Activated B cell treated with CpG ODN at 0.5 μM for 24 hours (primary cell): ENCODE results near the gene SLIT2. TPM values are rescaled to one million over a fixed set of nuclear protein-coding genes. Genes with fewer than 3 reads are reported as not detected.

Source experiments
- ATAC-seq: fragments of 200-7000 bp; cut with Tn5 transposase; one replicate; pipeline ENCODE4 v1.10.0; 2021; ENCODE audit warnings: low read depth, mild to moderate bottlenecking, moderate library complexity
- CTCF ChIA-PET: fragments of 350-600 bp; sonication (Branson Sonifier 250); formaldehyde crosslinking; loops from one replicate; lab custom pipeline; 2021; ENCODE audit warnings: antibody characterized with exemption; lab: Charles Lee
- POLR2A ChIA-PET: fragments of 350-600 bp; sonication (Branson Sonifier 250); formaldehyde crosslinking; loops from one replicate; lab custom pipeline; 2021; ENCODE audit warnings: antibody characterized with exemption; lab: Charles Lee
- DNase-seq: peaks from one replicate; pipeline ENCODE4 v3.0.0; 2022
- H3K27ac Mint-ChIP-seq: one replicate; pipeline ENCODE4 v1.8.0; 2020; ENCODE audit warnings: mixed read lengths
- H3K27me3 Mint-ChIP-seq: one replicate; pipeline ENCODE4 v1.8.0; 2021; ENCODE audit warnings: mixed read lengths
- H3K36me3 Mint-ChIP-seq: one replicate; pipeline ENCODE4 v1.8.0; 2021; ENCODE audit warnings: low read depth, mixed read lengths
- H3K4me1 Mint-ChIP-seq: one replicate; pipeline ENCODE4 v1.8.0; 2021; ENCODE audit warnings: mixed read lengths
- H3K4me3 Mint-ChIP-seq: one replicate; pipeline ENCODE4 v1.8.0; 2020; ENCODE audit warnings: mild to moderate bottlenecking, mixed read lengths
- H3K9me3 Mint-ChIP-seq: one replicate; pipeline ENCODE4 v1.8.0; 2020; ENCODE audit warnings: mixed read lengths
- CTCF ChIP-seq: fragments of 200-600 bp; IDR thresholded peaks from one replicate; pipeline ENCODE4 v1.8.0; 2022; ENCODE audit warnings: antibody characterized with exemption, mild to moderate bottlenecking
- intact Hi-C: fragments of 100-400 bp; cut with micrococcal nuclease; formaldehyde crosslinking; loops from one replicate; pipeline ENCODE4 v1.15.1; 2024
- total RNA-seq: library from RNA; stranded (reverse); gene quantifications from 2 replicates; pipeline ENCODE4 v1.2.3, GENCODE V29; 2022

Gene SLIT2
- total RNA-seq, 1 donor from 2014 or later, result 0.18 TPM

DNA sequence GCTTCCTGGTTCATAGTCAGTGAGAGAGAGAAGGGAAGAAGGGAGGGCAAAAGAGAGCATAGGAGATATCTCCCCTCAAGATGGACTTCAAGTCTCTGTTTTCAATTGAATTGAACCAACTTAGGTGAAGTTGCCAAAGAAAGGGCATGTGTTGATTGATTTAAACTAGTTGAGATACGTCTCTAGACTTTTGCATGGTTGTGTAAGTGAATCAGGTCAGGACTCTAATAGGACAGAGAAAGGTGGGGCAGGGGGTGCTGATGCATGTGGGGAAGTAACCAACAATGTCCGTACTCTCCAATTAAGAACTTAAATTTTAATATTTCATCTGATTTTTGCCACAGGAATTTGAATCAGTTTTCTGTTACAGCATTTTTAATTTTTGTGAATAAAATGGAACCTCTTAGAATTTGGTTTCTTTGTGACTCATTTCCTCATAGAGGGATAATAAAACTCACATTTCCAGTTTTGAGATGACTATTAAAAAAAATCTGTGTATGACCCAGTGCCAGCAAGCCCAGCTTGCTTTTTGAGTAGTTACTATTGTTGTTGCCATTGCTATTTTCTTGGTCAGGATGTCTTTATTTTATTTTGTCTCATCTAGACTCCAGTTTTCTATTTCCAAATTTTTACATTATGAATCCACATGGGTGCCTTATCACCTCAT lies 37.3 kb downstream of the SLIT2 start:
- no peak for DNase-seq
- TF ChIP-seq CTCF, result no peak
- Mint-ChIP-seq H3K36me3 (no peaks in the 10 kb centered on the region), H3K4me3 (no peak overlapping the region), H3K27ac (no peak overlapping the region), H3K9me3 (no peaks in the 10 kb centered on the region), H3K4me1 (no peaks in the 10 kb centered on the region), H3K27me3 (no peaks in the 10 kb centered on the region)
- POLR2A ChIA-PET, result no interaction called here
- CTCF ChIA-PET, result no interaction called here
- ATAC-seq, result no peak
- intact Hi-C loops, result no loop called here

DNA sequence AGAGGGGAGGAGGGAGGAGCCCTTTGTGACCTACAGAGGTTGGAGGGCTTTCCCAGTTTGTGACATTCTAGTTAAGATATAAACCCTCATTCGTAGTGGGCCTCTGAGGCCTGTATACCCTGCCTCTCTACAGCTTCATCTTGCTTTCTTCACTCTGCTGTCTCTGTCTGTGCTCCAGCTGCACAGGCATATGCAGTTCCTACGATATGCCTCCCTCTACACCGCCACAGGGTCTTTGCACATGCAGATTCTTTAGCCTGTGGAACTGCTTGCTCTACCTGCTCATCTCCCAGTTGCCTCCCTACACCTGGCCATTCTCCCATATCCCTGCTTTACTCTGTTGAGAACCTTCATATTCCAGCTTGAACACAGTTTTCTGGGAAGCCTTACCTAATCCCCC lies 38.1 kb downstream of the SLIT2 start:
- TF ChIP-seq CTCF, result no peak
- H3K36me3 Mint-ChIP-seq, result no peaks in the 10 kb centered on the region
- POLR2A ChIA-PET, result no interaction called here
- CTCF ChIA-PET, result no interaction called here
- H3K27me3 Mint-ChIP-seq, result no peaks in the 10 kb centered on the region
- H3K4me1 Mint-ChIP-seq, result no peaks in the 10 kb centered on the region
- intact Hi-C loops, result no loop called here
- no peak overlapping the region for H3K27ac Mint-ChIP-seq
- no peaks in the 10 kb centered on the region for H3K9me3 Mint-ChIP-seq
- DNase-seq (no peak), ATAC-seq (no peak)
- no peak overlapping the region for H3K4me3 Mint-ChIP-seq

DNA sequence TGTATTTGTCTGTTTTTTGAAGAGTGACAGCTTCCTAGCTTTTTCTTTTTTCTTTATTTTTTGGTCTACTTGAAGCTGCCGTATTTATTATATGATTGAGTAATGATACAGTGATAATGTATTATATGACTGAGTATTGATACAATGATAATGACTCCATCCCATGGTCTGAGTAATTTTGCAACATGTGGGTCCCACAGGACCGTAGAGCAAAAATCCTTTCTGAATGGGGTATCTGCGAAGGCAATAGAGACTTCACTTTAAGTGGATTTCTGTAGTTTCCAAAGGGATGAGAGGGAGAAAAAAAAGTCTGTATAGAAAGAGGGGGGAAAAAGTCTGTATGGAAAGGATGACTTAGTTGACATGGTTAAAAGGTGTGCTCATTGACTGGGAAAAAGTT lies 41.0 kb downstream of the SLIT2 start:
- no peaks in the 10 kb centered on the region for H3K27me3 Mint-ChIP-seq
- H3K36me3 Mint-ChIP-seq, result no peaks in the 10 kb centered on the region
- ChIA-PET CTCF (no interaction called here), POLR2A (no interaction called here)
- intact Hi-C loops, result no loop called here
- no peak for TF ChIP-seq CTCF
- H3K27ac Mint-ChIP-seq, result no peak overlapping the region
- H3K4me1 Mint-ChIP-seq, result no peaks in the 10 kb centered on the region
- no peak overlapping the region for H3K4me3 Mint-ChIP-seq
- no peak for DNase-seq
- ATAC-seq, result no peak
- no peaks in the 10 kb centered on the region for H3K9me3 Mint-ChIP-seq

DNA sequence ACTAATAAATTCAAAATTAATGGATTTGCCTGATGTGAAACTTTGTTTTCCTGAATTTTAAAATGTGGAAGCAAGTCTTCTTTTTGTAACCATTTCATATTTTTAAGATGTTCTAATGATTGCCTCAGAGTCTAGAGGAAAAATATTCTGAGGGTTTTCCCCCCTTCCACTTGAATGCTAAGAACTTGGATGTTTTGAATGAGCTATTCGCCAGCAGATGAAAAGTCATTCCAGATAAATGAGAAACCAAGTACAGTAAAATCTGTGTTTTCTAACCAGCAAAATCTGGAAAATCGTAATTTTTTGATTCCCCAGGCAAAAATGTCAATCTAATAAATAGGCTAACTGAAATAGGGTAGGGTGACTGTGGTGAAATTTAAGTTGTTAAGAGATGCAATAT lies 45.6 kb downstream of the SLIT2 start:
- Mint-ChIP-seq H3K4me3 (no peak overlapping the region), H3K27me3 (no peaks in the 10 kb centered on the region), H3K27ac (no peak overlapping the region), H3K36me3 (no peaks in the 10 kb centered on the region), H3K9me3 (no peaks in the 10 kb centered on the region), H3K4me1 (no peaks in the 10 kb centered on the region)
- intact Hi-C loops, result no loop called here
- POLR2A ChIA-PET, result no interaction called here
- ATAC-seq (no peak), DNase-seq (no peak)
- CTCF ChIA-PET, result no interaction called here
- no peak for TF ChIP-seq CTCF

GRCh38 chr4:20297783-20298182 lies 46.1 kb downstream of the SLIT2 start:
- H3K4me3 Mint-ChIP-seq, result no peak overlapping the region
- DNase-seq, result no peak
- H3K9me3 Mint-ChIP-seq, result no peaks in the 10 kb centered on the region
- no peaks in the 10 kb centered on the region for H3K4me1 Mint-ChIP-seq
- no peak for ATAC-seq
- CTCF ChIA-PET, result no interaction called here
- no peak for TF ChIP-seq CTCF
- H3K27ac Mint-ChIP-seq, result no peak overlapping the region
- intact Hi-C loops, result no loop called here
- H3K27me3 Mint-ChIP-seq, result no peaks in the 10 kb centered on the region
- no peaks in the 10 kb centered on the region for H3K36me3 Mint-ChIP-seq
- POLR2A ChIA-PET, result no interaction called here
